Suppressor macrophage treated with lipopolysaccharide for 4 hours (primary cell): ENCODE measurements around the gene PPOX.

Experiments
- DNase-seq: peaks from one replicate; pipeline ENCODE4 v3.0.0-alpha.2; 2020

PPOX gene

GRCh38 chr1:161153682-161154337 is 12.4 kb upstream of the PPOX start, which contains the start of gene UFC1:
UFC1 (plus strand) TSS chr1:161153978; CDS start chr1:161153998, 20 bp downstream.
- peak; percentile 90 for DNase-seq

GRCh38 chr1:161157867-161158266 is 8.4 kb upstream of the PPOX start:
- no peak for DNase-seq

GRCh38 chr1:161158316-161159010 is 7.8 kb upstream of the PPOX start:
- DNase-seq: no peak

- DNase-seq: peak; percentile 94
These were observed 6.9 kb upstream of the PPOX start, which contains the start of gene USP21 for GRCh38 chr1:161159087-161159912. USP21 (plus strand) TSS chr1:161159500; CDS start chr1:161160641, 1,141 bp downstream.

GRCh38 chr1:161159913-161160243 is 6.3 kb upstream of the PPOX start:
- DNase-seq: no peak

GRCh38 chr1:161160671-161161145 is 5.5 kb upstream of the PPOX start:
- no peak for DNase-seq

- no peak for DNase-seq
These were observed 4.6 kb upstream of the PPOX start for GRCh38 chr1:161161652-161162051.

GRCh38 chr1:161162052-161162451 is 4.2 kb upstream of the PPOX start:
- DNase-seq: no peak

- DNase-seq: no peak
These were observed 3.4 kb upstream of the PPOX start for GRCh38 chr1:161162806-161163205.

GRCh38 chr1:161163793-161164192 is 2.4 kb upstream of the PPOX start:
- no peak for DNase-seq

- no peak for DNase-seq
These were observed 1.2 kb upstream of the PPOX start for GRCh38 chr1:161164901-161165610.

- DNase-seq: no peak
These were observed 683 bp downstream of the PPOX start for GRCh38 chr1:161166669-161167548.

- DNase-seq: no peak
These were observed 2.7 kb downstream of the PPOX start for GRCh38 chr1:161168906-161169305.

GRCh38 chr1:161171191-161171590 is 5.0 kb downstream of the PPOX start:
- no peak for DNase-seq

GRCh38 chr1:161171696-161172095 is 5.5 kb downstream of the PPOX start:
- no peak for DNase-seq

- no peak for DNase-seq
These were observed 6.1 kb downstream of the PPOX start for GRCh38 chr1:161172349-161172748.

- no peak for DNase-seq
These were observed 6.7 kb downstream of the PPOX start for GRCh38 chr1:161172776-161173376.

- no peak for DNase-seq
These were observed 7.5 kb downstream of the PPOX start for GRCh38 chr1:161173711-161174110.

- DNase-seq: no peak
These were observed 8.7 kb downstream of the PPOX start for GRCh38 chr1:161174911-161175310.

GRCh38 chr1:161175771-161176453 is 9.7 kb downstream of the PPOX start:
- no peak for DNase-seq
